DOHH2 (cell line): ENCODE results near the gene RPS6KB2.
A peak's percentile ranks its signal among the peaks of the same experiment; 100 is the strongest.

Experiments
- H3F3A ChIP-seq: fragments of 200-600 bp; sonication (generic), shearing (Covaris generic); 2 replicates; pipeline ENCODE4 v1.6.0; 2016; ENCODE audit warnings: antibody characterized with exemption, mild to moderate bottlenecking; ENCODE audit not compliant: control insufficient read depth, insufficient read depth
- H3K27ac ChIP-seq: fragments of 200-600 bp; sonication (generic); 2 replicates; pipeline ENCODE4 v1.5.1; 2014; ENCODE audit warnings: low read depth, mild to moderate bottlenecking, low read length, moderate library complexity
- H3K27me3 ChIP-seq: fragments of 200-600 bp; sonication (generic); 2 replicates; pipeline ENCODE4 v1.6.1; 2014; ENCODE audit warnings: mild to moderate bottlenecking, low read length, mixed read lengths; ENCODE audit not compliant: control insufficient read depth
- H3K36me3 ChIP-seq: fragments of 200-600 bp; sonication (generic); 2 replicates; pipeline ENCODE4 v1.6.1; 2014; ENCODE audit warnings: mild to moderate bottlenecking, low read length, moderate library complexity, mixed read lengths; ENCODE audit not compliant: control insufficient read depth
- H3K4me1 ChIP-seq: fragments of 200-600 bp; sonication (generic); 2 replicates; pipeline ENCODE4 v1.6.1; 2014; ENCODE audit warnings: mild to moderate bottlenecking, low read length, mixed read lengths; ENCODE audit not compliant: control insufficient read depth
- H3K4me2 ChIP-seq: fragments of 200-600 bp; sonication (generic); 2 replicates; pipeline ENCODE4 v1.6.0; 2014; ENCODE audit warnings: mild to moderate bottlenecking, low read length, moderate library complexity
- H3K4me3 ChIP-seq: fragments of 200-600 bp; sonication (generic); 2 replicates; pipeline ENCODE4 v1.5.1; 2014; ENCODE audit warnings: mild to moderate bottlenecking, low read length, mixed read lengths
- H3K79me2 ChIP-seq: fragments of 200-600 bp; sonication (generic); 2 replicates; pipeline ENCODE4 v1.6.1; 2014; ENCODE audit warnings: mild to moderate bottlenecking, low read length, mixed read lengths; ENCODE audit not compliant: control insufficient read depth
- H3K9me2 ChIP-seq: fragments of 200-600 bp; sonication (generic); replicated peaks from 2 replicates; pipeline ENCODE4 v1.6.1; 2014; ENCODE audit warnings: mild to moderate bottlenecking, low read length, mixed read lengths; ENCODE audit not compliant: control insufficient read depth
- H3K9me3 ChIP-seq: fragments of 200-600 bp; sonication (generic); 2 replicates; pipeline ENCODE4 v1.6.1; 2014; ENCODE audit warnings: antibody characterized with exemption, low read length, mixed read lengths; ENCODE audit not compliant: control insufficient read depth, insufficient read depth
- H4K20me1 ChIP-seq: fragments of 200-600 bp; sonication (generic); 2 replicates; pipeline ENCODE4 v1.6.0; 2014; ENCODE audit warnings: low read depth, mild to moderate bottlenecking, antibody characterized with exemption, low read length, moderate library complexity; ENCODE audit not compliant: control insufficient read depth, insufficient read depth
- CTCF ChIP-seq: fragments of 200-600 bp; sonication (generic); IDR thresholded peaks from one replicate; pipeline ENCODE4 v1.5.1; 2014; ENCODE audit warnings: antibody characterized with exemption, mild to moderate bottlenecking, low read depth, low read length; ENCODE audit not compliant: poor library complexity, severe bottlenecking
- EZH2phosphoT487 ChIP-seq: fragments of 200-600 bp; sonication (generic); IDR thresholded peaks from 2 replicates; pipeline ENCODE4 v1.6.1; 2017; ENCODE audit warnings: borderline replicate concordance, mild to moderate bottlenecking, antibody characterized with exemption, low read length, moderate library complexity, mixed read lengths

The RPS6KB2 gene

GRCh38 chr11:67468759-67469507 lies 40.6 kb downstream of the RPS6KB2 start, which contains the start of gene TMEM134:
Gene TMEM134, minus strand, starts transcription at chr11:67469251. Its CDS starts 59 bp downstream, at chr11:67469192.
- Histone ChIP-seq H3K79me2 (peaks cover 28% of the 10 kb centered on the region), H3K4me1 (peaks cover 66% of the 10 kb centered on the region), H3K4me3 (peak within 1 kb of the TSS; percentile 77), H3F3A (peaks cover 3% of the 10 kb centered on the region; the same call in 1 of the 2 replicates), H4K20me1 (no peaks in the 10 kb centered on the region), H3K27ac (peak within 1 kb of the TSS; percentile 39), H3K27me3 (no peaks in the 10 kb centered on the region), H3K4me2 (peak within 1 kb of the TSS; percentile 98), H3K9me2 (no peaks in the 10 kb centered on the region), H3K36me3 (peaks cover 17% of the 10 kb centered on the region), H3K9me3 (no peaks in the 10 kb centered on the region)
- TF ChIP-seq EZH2phosphoT487: no peak
- peak; percentile 73 for TF ChIP-seq CTCF

DNA sequence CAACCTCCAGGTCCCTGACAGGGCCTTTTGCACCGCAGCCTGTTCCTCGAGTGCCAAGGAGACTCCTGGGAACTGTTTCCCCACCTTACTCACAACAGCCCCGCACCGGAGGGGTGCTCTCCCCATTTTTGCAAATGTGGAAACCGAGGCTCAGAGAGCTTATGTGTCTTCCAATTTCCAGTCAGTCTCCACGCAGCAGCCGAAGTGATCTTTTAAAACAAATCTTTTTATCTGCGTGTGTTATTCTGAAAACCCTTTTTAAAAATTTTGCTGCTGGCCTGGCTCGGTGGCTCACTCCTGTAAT lies 41.2 kb downstream of the RPS6KB2 start:
- H3K4me1 ChIP-seq: peaks cover 64% of the 10 kb centered on the region
- peaks cover 13% of the 10 kb centered on the region for H3K36me3 ChIP-seq
- no peaks in the 10 kb centered on the region for H3K9me3 ChIP-seq
- peaks cover 23% of the 10 kb centered on the region for H3K79me2 ChIP-seq
- H3K4me2 ChIP-seq: peak overlapping the region; percentile 98
- no peaks in the 10 kb centered on the region for H3K9me2 ChIP-seq
- no peaks in the 10 kb centered on the region for H4K20me1 ChIP-seq
- H3K27me3 ChIP-seq: no peaks in the 10 kb centered on the region
- H3K27ac ChIP-seq: no peak overlapping the region
- peak; percentile 31 for TF ChIP-seq CTCF
- TF ChIP-seq EZH2phosphoT487: no peak
- H3K4me3 ChIP-seq: peak overlapping the region; percentile 77
- peaks cover 3% of the 10 kb centered on the region; the same call in 1 of the 2 replicates for H3F3A ChIP-seq

GRCh38 chr11:67470337-67471002 lies 42.2 kb downstream of the RPS6KB2 start:
- Histone ChIP-seq H3K4me1 (peaks cover 59% of the 10 kb centered on the region), H3K9me2 (no peaks in the 10 kb centered on the region), H3F3A (peaks cover 3% of the 10 kb centered on the region; the same call in 1 of the 2 replicates), H3K79me2 (peaks cover 15% of the 10 kb centered on the region), H3K27me3 (no peaks in the 10 kb centered on the region), H3K27ac (no peak overlapping the region), H3K4me3 (no peak overlapping the region), H4K20me1 (no peaks in the 10 kb centered on the region), H3K4me2 (no peak overlapping the region), H3K36me3 (peaks cover 5% of the 10 kb centered on the region), H3K9me3 (no peaks in the 10 kb centered on the region)
- TF ChIP-seq EZH2phosphoT487: no peak
- TF ChIP-seq CTCF: no peak
